NCI-H226 (cell line): ENCODE data around the gene KRTAP5-8.
"Not testable (repeated sequence)": the region's sequence is repeated elsewhere in the genome, so short reads cannot be mapped to it uniquely, and the experiment has no call there.

Source experiments
- DNase-seq: peaks from one replicate; pipeline ENCODE4 v3.0.0-alpha.2; 2015

Gene KRTAP5-8

GRCh38 chr11:71544525-71545214 is 6.8 kb downstream of the KRTAP5-8 start:
- no peak for DNase-seq

GRCh38 chr11:71545405-71545966 is 7.7 kb downstream of the KRTAP5-8 start:
- no peak for DNase-seq

- no peak for DNase-seq
These were observed 10.3 kb downstream of the KRTAP5-8 start, which contains the start of gene KRTAP5-9 for GRCh38 chr11:71548120-71548519. Gene KRTAP5-9 (plus strand): TSS chr11:71548420. CDS start chr11:71548658, 238 bp downstream.

- no peak for DNase-seq
These were observed 10.9 kb downstream of the KRTAP5-8 start for GRCh38 chr11:71548716-71549151.

GRCh38 chr11:71551711-71552110 is 13.9 kb downstream of the KRTAP5-8 start:
- no peak for DNase-seq

DNA sequence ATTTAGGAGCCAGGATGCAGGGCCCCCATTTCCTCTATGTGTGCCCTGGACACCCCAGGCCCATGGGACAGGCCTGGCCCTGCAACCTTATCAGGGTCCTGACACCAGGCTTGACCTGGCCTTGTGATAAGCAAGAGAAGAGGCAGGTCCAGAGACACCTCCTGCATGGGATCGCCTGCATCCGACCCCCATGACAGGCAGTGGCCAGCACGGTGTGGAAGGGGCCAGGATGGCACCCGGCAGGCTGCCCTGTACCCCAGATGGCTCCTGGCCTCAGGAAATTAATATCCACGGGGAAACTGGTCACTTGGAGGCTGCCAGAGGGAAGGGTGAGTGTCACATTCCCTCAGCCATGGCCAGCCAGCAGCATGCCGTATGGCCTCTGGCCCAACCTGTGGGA is 17.2 kb downstream of the KRTAP5-8 start:
- no peak for DNase-seq

DNA sequence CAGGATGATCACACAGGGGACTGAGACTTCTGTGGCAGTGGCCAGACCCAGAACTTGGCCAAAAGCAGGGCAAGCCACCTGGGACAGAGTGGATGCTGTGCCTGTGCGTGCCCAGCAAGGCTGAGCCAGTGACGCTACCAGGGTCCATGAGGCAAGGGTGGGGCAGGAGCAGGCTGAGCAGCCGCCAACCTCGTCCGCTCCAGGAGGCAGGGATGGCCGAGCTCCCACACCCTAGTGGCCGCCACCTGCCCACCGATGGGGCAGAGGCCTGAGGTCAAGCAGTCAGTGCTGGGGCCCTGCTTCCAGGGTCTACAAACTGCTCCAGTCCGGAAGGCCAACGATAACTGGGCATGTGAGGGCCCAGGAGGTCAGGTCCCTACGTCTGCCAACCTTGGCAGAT is 17.7 kb downstream of the KRTAP5-8 start:
- DNase-seq: no peak

DNA sequence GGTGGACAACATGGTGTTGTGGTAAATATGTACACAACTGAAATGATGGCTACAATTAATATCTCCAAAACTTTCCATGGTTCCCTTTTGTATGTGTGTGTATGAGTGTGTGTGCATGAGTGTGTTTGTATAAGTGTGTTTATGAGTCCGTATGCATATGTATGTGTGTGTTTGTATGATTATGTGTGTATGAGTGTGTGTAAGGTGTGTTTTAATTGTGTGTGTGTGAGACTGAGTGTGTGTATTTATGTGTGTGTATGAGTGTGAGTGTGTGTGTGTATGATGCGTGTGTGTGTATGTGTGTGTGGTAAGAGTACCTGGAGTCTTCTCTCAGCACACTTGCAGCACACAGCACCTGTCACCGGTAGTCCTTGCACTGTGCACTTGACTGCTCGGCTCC is 18.2 kb downstream of the KRTAP5-8 start:
- no peak for DNase-seq

GRCh38 chr11:71557257-71557656 is 19.4 kb downstream of the KRTAP5-8 start:
- DNase-seq: no peak

DNA sequence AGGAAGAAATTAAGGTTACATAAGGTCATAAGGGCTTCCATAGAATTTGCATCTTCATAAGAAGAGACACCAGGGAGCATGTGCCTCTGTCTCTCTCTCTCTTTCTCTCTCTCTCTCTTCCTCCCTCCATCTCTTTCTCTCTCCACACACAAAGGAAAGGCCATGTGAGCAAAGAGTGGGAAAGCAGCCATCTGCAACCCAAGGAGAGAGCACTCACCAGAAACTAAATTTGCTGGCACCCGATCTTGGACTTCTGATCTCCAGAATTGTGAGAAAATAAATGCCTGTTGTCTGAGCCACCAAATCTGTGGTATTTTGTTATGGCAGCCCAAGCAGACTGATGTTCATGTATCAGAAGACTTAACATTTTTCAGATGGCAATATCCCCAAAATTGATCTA is 21.2 kb downstream of the KRTAP5-8 start:
- DNase-seq: no peak

GRCh38 chr11:71562120-71562519 is 24.3 kb downstream of the KRTAP5-8 start:
- no peak for DNase-seq

GRCh38 chr11:71563406-71563805 is 25.6 kb downstream of the KRTAP5-8 start:
- DNase-seq: no peak

GRCh38 chr11:71564430-71564829 is 26.6 kb downstream of the KRTAP5-8 start:
- DNase-seq: no peak

GRCh38 chr11:71565263-71565662 is 27.4 kb downstream of the KRTAP5-8 start, which contains the start of gene KRTAP5-10:
Gene KRTAP5-10 (plus strand): TSS chr11:71565563. CDS start chr11:71565588, 25 bp downstream.
- no peak for DNase-seq

GRCh38 chr11:71566081-71566620 is 28.3 kb downstream of the KRTAP5-8 start:
- no peak for DNase-seq

GRCh38 chr11:71566626-71567599 is 29.1 kb downstream of the KRTAP5-8 start:
- DNase-seq: not testable (repeated sequence)

DNA sequence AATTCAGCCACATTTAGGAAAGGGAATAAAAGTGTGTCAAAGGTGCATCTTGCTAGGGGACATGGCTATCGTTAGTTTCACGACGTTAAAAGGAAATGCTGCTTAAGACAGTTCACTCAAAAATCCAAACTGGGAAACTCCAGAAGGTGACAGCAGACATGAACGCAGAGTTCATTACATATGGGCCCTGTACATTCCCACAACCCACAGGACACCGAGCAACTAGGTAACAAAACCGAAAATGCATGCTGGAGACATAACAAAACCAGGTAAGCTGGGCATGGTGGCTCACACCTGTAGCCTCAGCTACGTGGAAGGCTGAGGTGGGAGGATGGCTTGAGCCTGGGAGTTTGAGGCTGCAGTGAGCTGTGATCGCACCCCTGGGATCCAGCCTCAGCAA is 29.8 kb downstream of the KRTAP5-8 start:
- not testable (repeated sequence) for DNase-seq

DNA sequence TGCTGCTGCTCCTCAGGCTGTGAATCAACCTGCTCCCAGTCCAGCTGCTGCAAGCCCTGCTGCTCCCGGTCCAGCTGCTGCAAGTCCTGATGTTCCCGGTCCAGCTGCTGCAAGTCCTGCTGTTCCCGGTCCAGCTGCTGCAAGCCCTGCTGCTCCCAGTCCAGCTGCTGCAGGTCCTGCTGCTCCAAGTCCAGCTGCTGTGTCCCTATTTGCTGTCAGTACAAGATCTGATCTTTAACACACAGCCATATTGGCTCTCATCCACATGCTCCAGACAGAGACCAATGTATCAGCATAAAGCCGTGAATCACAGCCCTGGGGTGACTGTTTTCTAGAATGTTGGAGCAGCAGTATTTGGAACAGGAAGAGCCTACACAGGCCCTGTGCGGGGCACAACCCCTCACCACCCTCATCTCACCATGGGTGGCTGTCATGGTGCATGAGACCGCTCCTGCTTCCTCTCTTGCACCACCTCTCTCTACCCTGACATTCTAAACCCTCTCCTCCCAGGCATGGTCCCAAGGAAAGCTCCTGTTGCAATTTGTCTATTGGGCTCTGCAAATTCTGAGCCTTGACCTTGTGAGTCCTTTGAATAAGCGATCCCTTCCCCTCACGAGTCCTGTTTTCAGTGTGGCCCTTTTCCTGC is 31.0 kb downstream of the KRTAP5-8 start:
- no peak for DNase-seq

GRCh38 chr11:71571101-71571850 is 33.5 kb downstream of the KRTAP5-8 start:
- not testable (repeated sequence) for DNase-seq

GRCh38 chr11:71572811-71573210 is 35.0 kb downstream of the KRTAP5-8 start:
- DNase-seq: no peak

GRCh38 chr11:71574418-71574817 is 36.6 kb downstream of the KRTAP5-8 start:
- DNase-seq: no peak
